Neutrophil (primary cell): ENCODE data around the gene HAS3.

ENCODE experiments used
- H3K27ac ChIP-seq: fragments of 200-600 bp; sonication (generic); 2 replicates; pipeline ENCODE4 v1.5.1; 2016; ENCODE audit warnings: mild to moderate bottlenecking, moderate library complexity
- H3K27me3 ChIP-seq: fragments of 200-600 bp; sonication (generic); 2 replicates; pipeline ENCODE4 v1.6.0; 2016; ENCODE audit warnings: mild to moderate bottlenecking
- H3K36me3 ChIP-seq: fragments of 200-600 bp; sonication (generic); 2 replicates; pipeline ENCODE4 v1.5.1; 2017
- H3K4me1 ChIP-seq, 2 experiments: fragments of 200-600 bp in 1 of 2; sonication (generic) in 1 of 2; 1 replicate in 1 of 2; 2 replicates in 1 of 2; pipeline versions ENCODE4 v1.5.1 to v1.6.1; 2013 to 2016; ENCODE audit warnings: low read depth in 1 of 2, low read length in 1 of 2, mild to moderate bottlenecking in 1 of 2, moderate library complexity in 1 of 2; ENCODE audit not compliant: control insufficient read depth in 1 of 2, insufficient read depth in 1 of 2
- H3K4me3 ChIP-seq, 2 experiments: fragments of 200-600 bp in 1 of 2; sonication (generic) in 1 of 2; 1 replicate in 1 of 2; 2 replicates in 1 of 2; pipeline ENCODE4 v1.5.1; 2013 to 2016; ENCODE audit warnings: low read depth in 1 of 2, low read length in 1 of 2, mild to moderate bottlenecking in 1 of 2, moderate library complexity in 1 of 2
- H3K9me3 ChIP-seq: fragments of 200-600 bp; sonication (generic); 2 replicates; pipeline ENCODE4 v1.5.1; 2016
- CTCF ChIP-seq: fragments of 200-600 bp; sonication (generic); IDR thresholded peaks from 2 replicates; pipeline ENCODE4 v1.5.1; 2016; ENCODE audit warnings: antibody characterized with exemption

Gene HAS3

GRCh38 chr16:69165584-69165983 is 60.1 kb downstream of the HAS3 start:
- Histone ChIP-seq H3K9me3 (no peaks in the 10 kb centered on the region), H3K4me1 (no peaks in the 10 kb centered on the region), H3K4me3 (no peak overlapping the region), H3K36me3 (peaks cover 15% of the 10 kb centered on the region), H3K27ac (no peak overlapping the region), H3K27me3 (no peaks in the 10 kb centered on the region)
- TF ChIP-seq CTCF: no peak

GRCh38 chr16:69166221-69166833 is 60.9 kb downstream of the HAS3 start:
- Histone ChIP-seq H3K36me3 (peaks cover 15% of the 10 kb centered on the region), H3K27ac (no peak overlapping the region), H3K4me3 (no peak overlapping the region)

GRCh38 chr16:69166946-69167930 is 61.8 kb downstream of the HAS3 start:
- Histone ChIP-seq H3K36me3 (peaks cover 15% of the 10 kb centered on the region), H3K4me3 (no peak overlapping the region), H3K9me3 (no peaks in the 10 kb centered on the region), H3K27me3 (no peaks in the 10 kb centered on the region), H3K4me1 (peaks cover 7 to 10% of the 10 kb centered on the region in 2 experiments), H3K27ac (no peak overlapping the region)
- no peak for TF ChIP-seq CTCF

More at GRCh38 chr16:69166221-69166833, 60.9 kb downstream of the HAS3 start:
- TF ChIP-seq CTCF: no peak
- Histone ChIP-seq H3K4me1 (peaks cover 1 to 5% of the 10 kb centered on the region in 2 experiments), H3K27me3 (no peaks in the 10 kb centered on the region), H3K9me3 (no peaks in the 10 kb centered on the region)
